ENCODE data around the gene GAS7. TPM values are rescaled to one million over a fixed set of nuclear protein-coding genes. Genes with fewer than 3 reads are reported as not detected.

Gene GAS7
- total RNA-seq, 1 experiment from 2014 or later = 4.1 TPM

- H4K20me1 ChIP-seq (ENCODE audit: insufficient read depth) = no peaks in the 10 kb centered on the region
- no TSS peak for BruUV-seq (replicated peaks)
- no peak for DNase-seq (ENCODE audit: low read depth, low spot score)
- H3K27ac ChIP-seq (ENCODE audit: low read depth, low read length) = no peak overlapping the region
- H3K79me2 ChIP-seq (ENCODE audit: insufficient read depth, low read length) = no peaks in the 10 kb centered on the region
- H3K27me3 ChIP-seq (ENCODE audit: insufficient read depth, low read length) = 0 out of 2 replicates have a peak, but pooled peaks cover 3% of the 10 kb centered on the region
- no peak overlapping the region for H3K4me2 ChIP-seq (ENCODE audit: low read length)
- H3K9me3 ChIP-seq (ENCODE audit: control insufficient read depth in 1 of 2, insufficient read depth in 1 of 2, low read depth in 1 of 2, low read length in 2 of 2) = no peaks in the 10 kb centered on the region
- no peak overlapping the region for H3K9ac ChIP-seq (ENCODE audit: low read length)
- no peaks in the 10 kb centered on the region for H3K9me2 ChIP-seq (ENCODE audit: insufficient read depth)
- H3K4me1 ChIP-seq (ENCODE audit: control insufficient read depth in 1 of 2, insufficient read depth in 2 of 2, low read length in 2 of 2) = peaks cover 6 to 10% of the 10 kb centered on the region in 2 experiments
- no peak for TF ChIP-seq POLR2A (IDR thresholded peaks at IDR 0.05; ENCODE audit: borderline replicate concordance, extremely low read depth, insufficient read depth, insufficient read length)
- no peak for TF ChIP-seq ZNF274 (IDR thresholded peaks at IDR 0.05; ENCODE audit: low read depth, low read length)
- TF ChIP-seq POLR2AphosphoS5 (IDR thresholded peaks at IDR 0.05; ENCODE audit: low read depth, low read length) = no peak
- TF ChIP-seq MAX (IDR thresholded peaks at IDR 0.05) = no peak
- TF ChIP-seq ATF3 (IDR thresholded peaks at IDR 0.05) = no peak
- no peak for TF ChIP-seq ZBTB33 (IDR thresholded peaks at IDR 0.05; ENCODE audit: extremely low read depth, insufficient replicate concordance, low read length)
- TF ChIP-seq EGR1 (IDR thresholded peaks at IDR 0.05; ENCODE audit: low read depth) = no peak
- TF ChIP-seq SP1 (IDR thresholded peaks at IDR 0.05; ENCODE audit: low read depth) = no peak
- ATAC-seq = no peak
- RAD21 ChIA-PET (ENCODE audit: low non-redundant PET in 1 of 2, low total read pairs in 2 of 2, uncharacterized antibody in 2 of 2, unreplicated experiment in 2 of 2) = no interaction called here
- no peaks in the 10 kb centered on the region for H3K36me3 ChIP-seq (ENCODE audit: control insufficient read depth in 1 of 2, insufficient read depth in 2 of 2, low read length in 2 of 2)
- no peak overlapping the region for H2AFZ ChIP-seq (ENCODE audit: low read depth, low read length, poor library complexity, severe bottlenecking)
- CTCF ChIA-PET = no interaction called here
- no peak overlapping the region for H3K4me3 ChIP-seq (replicated peaks in 1 of 2; ENCODE audit: low read depth in 1 of 2, low read length in 2 of 2)
- intact Hi-C loops (cut with micrococcal nuclease) = no loop called here
- POLR2A ChIA-PET = no interaction called here
These were observed 135.6 kb downstream of the GAS7 start for GRCh38 chr17:10062691-10063385.

Data from HCT116 (cell line).